IMR-90 (cell line): ENCODE measurements around the gene FASLG. TPM values are rescaled to one million over a fixed set of nuclear protein-coding genes. Genes with fewer than 3 reads are reported as not detected.

Experiments
- ATAC-seq: fragments of 200-7000 bp; cut with Tn5 transposase; 2 replicates; pipeline ENCODE4 v1.9.1; 2020; ENCODE audit warnings: low read depth, mild to moderate bottlenecking, moderate library complexity
- BruUV-seq: library from RNA; stranded (reverse); fragments of 400-500 nt; replicated peaks from 2 replicates; lab custom pipeline; 2021; lab: Mats Ljungman, UMichigan
- CTCF ChIA-PET: fragments of 300-600 bp; formaldehyde crosslinking; extraction: SDS; loops from one replicate; lab custom pipeline; 2021; ENCODE audit warnings: antibody characterized with exemption; lab: Yijun Ruan, JAX
- POLR2A ChIA-PET: fragments of 300-600 bp; sonication (Branson Sonifier 250); formaldehyde crosslinking; loops from one replicate; lab custom pipeline; 2022; ENCODE audit warnings: antibody characterized with exemption; ENCODE audit not compliant: unreplicated experiment; lab: Charles Lee
- DNase-seq: peaks from one replicate; pipeline ENCODE4 v3.0.0; 2013
- H2AFZ ChIP-seq: replicated peaks from 2 replicates; pipeline ENCODE3; 2013; ENCODE audit warnings: low read length, mild to moderate bottlenecking; ENCODE audit not compliant: poor library complexity
- H2AK5ac ChIP-seq: 2 replicates; pipeline ENCODE4 v1.6.1; 2013; ENCODE audit warnings: low read depth, low read length, inconsistent platforms
- H2AK9ac ChIP-seq: replicated peaks from 2 replicates; pipeline ENCODE3; 2013; ENCODE audit warnings: mild to moderate bottlenecking, low read depth, low read length, moderate library complexity; ENCODE audit not compliant: poor library complexity
- H2BK120ac ChIP-seq: 2 replicates; pipeline ENCODE4 v1.6.1; 2013; ENCODE audit warnings: low read depth, low read length, inconsistent platforms
- H2BK15ac ChIP-seq: 3 replicates; pipeline ENCODE4 v1.6.1; 2013; ENCODE audit warnings: low read depth, low read length, inconsistent platforms
- H2BK20ac ChIP-seq: 2 replicates; pipeline ENCODE4 v1.6.1; 2013; ENCODE audit warnings: low read depth, mild to moderate bottlenecking, inconsistent platforms, low read length, moderate library complexity
- H2BK5ac ChIP-seq: 2 replicates; pipeline ENCODE4 v1.6.1; 2013; ENCODE audit warnings: mild to moderate bottlenecking, low read depth, low read length, inconsistent platforms; ENCODE audit not compliant: poor library complexity, severe bottlenecking
- H3K14ac ChIP-seq: replicated peaks from 2 replicates; pipeline ENCODE4 v1.6.1; 2013; ENCODE audit warnings: low read depth, low read length, inconsistent platforms
- H3K18ac ChIP-seq: 2 replicates; pipeline ENCODE4 v1.6.1; 2013; ENCODE audit warnings: low read depth, low read length, control low read depth
- H3K23ac ChIP-seq: 2 replicates; pipeline ENCODE4 v1.6.1; 2013; ENCODE audit warnings: low read depth, low read length, inconsistent platforms
- H3K27ac ChIP-seq: 2 replicates; pipeline ENCODE4 v1.5.1; 2013; ENCODE audit warnings: mild to moderate bottlenecking, control low read depth, low read length; ENCODE audit not compliant: insufficient read depth
- H3K27me3 ChIP-seq: 2 replicates; pipeline ENCODE4 v1.6.1; 2013; ENCODE audit warnings: low read length; ENCODE audit not compliant: control insufficient read depth, insufficient read depth
- H3K36me3 ChIP-seq: 2 replicates; pipeline ENCODE4 v1.6.1; 2013; ENCODE audit warnings: low read length, mixed read lengths; ENCODE audit not compliant: control insufficient read depth, insufficient read depth
- H3K4ac ChIP-seq: 2 replicates; pipeline ENCODE4 v1.6.1; 2013; ENCODE audit warnings: low read depth, low read length, inconsistent platforms
- H3K4me1 ChIP-seq: 2 replicates; pipeline ENCODE4 v1.6.1; 2013; ENCODE audit warnings: low read length, mixed read lengths; ENCODE audit not compliant: control insufficient read depth, insufficient read depth
- H3K4me2 ChIP-seq: 2 replicates; pipeline ENCODE4 v1.6.1; 2013; ENCODE audit warnings: low read depth, mild to moderate bottlenecking, control low read depth, low read length, moderate library complexity
- H3K4me3 ChIP-seq: 2 replicates; pipeline ENCODE4 v1.5.1; 2013; ENCODE audit warnings: low read depth, mild to moderate bottlenecking, control low read depth, low read length, moderate library complexity; ENCODE audit not compliant: insufficient read depth
- H3K56ac ChIP-seq: 2 replicates; pipeline ENCODE4 v1.6.1; 2013; ENCODE audit warnings: low read length, inconsistent platforms; ENCODE audit not compliant: insufficient read depth; ENCODE audit errors: extremely low read depth
- H3K79me1 ChIP-seq, 2 experiments: 2 replicates each; pipeline ENCODE4 v1.6.1; 2013; ENCODE audit warnings: low read length in 2 of 2, inconsistent platforms in 1 of 2, low read depth in 1 of 2
- H3K9ac ChIP-seq: 2 replicates; pipeline ENCODE4 v1.6.1; 2013; ENCODE audit warnings: low read depth, low read length, control low read depth
- H3K9me1 ChIP-seq: 2 replicates; pipeline ENCODE4 v1.6.1; 2013; ENCODE audit warnings: low read length, inconsistent platforms; ENCODE audit not compliant: insufficient read depth
- H3K9me3 ChIP-seq: 2 replicates; pipeline ENCODE4 v1.6.1; 2013; ENCODE audit warnings: low read length; ENCODE audit not compliant: control insufficient read depth, insufficient read depth
- H4K20me1 ChIP-seq: 2 replicates; pipeline ENCODE4 v1.6.1; 2013; ENCODE audit warnings: low read length, inconsistent platforms; ENCODE audit not compliant: insufficient read depth
- H4K5ac ChIP-seq: 2 replicates; pipeline ENCODE4 v1.6.1; 2013; ENCODE audit warnings: mild to moderate bottlenecking, low read depth, low read length, control low read depth
- H4K8ac ChIP-seq, 2 experiments: 2 replicates each; pipeline ENCODE4 v1.6.1; 2013; ENCODE audit warnings: low read depth in 2 of 2, low read length in 2 of 2, control low read depth in 1 of 2, inconsistent platforms in 1 of 2
- H4K91ac ChIP-seq: 2 replicates; pipeline ENCODE4 v1.6.1; 2013; ENCODE audit warnings: low read depth, low read length, inconsistent platforms; ENCODE audit not compliant: insufficient read depth
- BHLHE40 ChIP-seq: fragments of 150-350 bp; IDR thresholded peaks from 2 replicates; pipeline ENCODE4 v1.6.1; 2016; ENCODE audit warnings: mild to moderate bottlenecking, low read depth, low read length
- CEBPB ChIP-seq: IDR thresholded peaks from 2 replicates; pipeline ENCODE4 v1.6.1; 2012; ENCODE audit warnings: low read depth, low read length, improper control_type of control experiment
- CHD1 ChIP-seq: IDR thresholded peaks from 2 replicates; pipeline ENCODE4 v1.6.1; 2012; ENCODE audit warnings: low read depth, low read length, improper control_type of control experiment
- CTCF ChIP-seq: conservative IDR thresholded peaks from 2 replicates; pipeline ENCODE4 v1.5.1; 2012; ENCODE audit warnings: mild to moderate bottlenecking, low read depth, low read length, improper control_type of control experiment
- ELK1 ChIP-seq: fragments of 150-350 bp; IDR thresholded peaks from 2 replicates; pipeline ENCODE4 v1.6.1; 2016; ENCODE audit warnings: low read depth, mild to moderate bottlenecking, low read length, moderate library complexity, borderline replicate concordance
- FOS ChIP-seq: fragments of 150-350 bp; IDR thresholded peaks from 2 replicates; pipeline ENCODE4 v1.6.1; 2016; ENCODE audit warnings: low read depth, low read length
- MAFK ChIP-seq: IDR thresholded peaks from 2 replicates; pipeline ENCODE4 v1.6.1; 2012; ENCODE audit warnings: low read depth, low read length, improper control_type of control experiment
- MAZ ChIP-seq: IDR thresholded peaks from 2 replicates; pipeline ENCODE4 v1.6.1; 2012; ENCODE audit warnings: low read depth, mild to moderate bottlenecking, low read length, improper control_type of control experiment, moderate library complexity, borderline replicate concordance
- MXI1 ChIP-seq: IDR thresholded peaks from 2 replicates; pipeline ENCODE4 v1.6.1; 2012; ENCODE audit warnings: low read depth, mild to moderate bottlenecking, low read length, moderate library complexity, borderline replicate concordance
- NFE2L2 ChIP-seq: fragments of 150-350 bp; IDR thresholded peaks from 2 replicates; pipeline ENCODE4 v1.6.1; 2016; ENCODE audit warnings: low read depth, mild to moderate bottlenecking, low read length
- POLR2A ChIP-seq: IDR thresholded peaks from 2 replicates; pipeline ENCODE4 v1.6.1; 2012; ENCODE audit warnings: mild to moderate bottlenecking, low read depth, low read length
- RAD21 ChIP-seq: IDR thresholded peaks from 2 replicates; pipeline ENCODE4 v1.6.1; 2012; ENCODE audit warnings: low read length, improper control_type of control experiment
- RCOR1 ChIP-seq: IDR thresholded peaks from 2 replicates; pipeline ENCODE4 v1.6.1; 2012; ENCODE audit warnings: mild to moderate bottlenecking, low read length, improper control_type of control experiment; ENCODE audit not compliant: insufficient replicate concordance
- RFX5 ChIP-seq: IDR thresholded peaks from 2 replicates; pipeline ENCODE4 v1.8.0; 2012; ENCODE audit warnings: low read depth, mild to moderate bottlenecking, low read length, moderate library complexity
- SMC3 ChIP-seq: fragments of 150-350 bp; IDR thresholded peaks from 2 replicates; pipeline ENCODE4 v1.6.1; 2016; ENCODE audit warnings: low read depth, mild to moderate bottlenecking, antibody characterized with exemption, low read length, moderate library complexity
- USF2 ChIP-seq: fragments of 150-350 bp; IDR thresholded peaks from 2 replicates; pipeline ENCODE4 v1.6.1; 2017; ENCODE audit warnings: mild to moderate bottlenecking, antibody characterized with exemption, low read length, low read depth
- WGBS, 2 experiments: methylation state at CpG; one replicate each; pipeline versions ENCODE4 v1.1.5 to v1.1.7; 2013; ENCODE audit warnings: missing lambda C conversion rate in 2 of 2; ENCODE audit not compliant: insufficient read length in 1 of 2; ENCODE audit errors: extremely low coverage in 2 of 2; 5-methylcytosine and 5-hydroxymethylcytosine counted together
- dilution Hi-C: fragments of 300-500 bp; cut with HindIII; formaldehyde crosslinking; loops from one replicate; pipeline ENCODE4 v1.14.3; 2018; ENCODE audit warnings: low sequenced_read_pairs; ENCODE audit not compliant: unreplicated experiment
- in situ Hi-C: fragments of 300-500 bp; cut with MboI; formaldehyde crosslinking; loops from 3 replicates; pipeline ENCODE4 v1.14.3; 2019; ENCODE audit warnings: low sequenced_read_pairs, inconsistent platforms, mixed read lengths
- intact Hi-C: fragments of 100-400 bp; cut with micrococcal nuclease; formaldehyde crosslinking; loops from 2 replicates; pipeline ENCODE4 v1.10.0; 2022
- polyA plus RNA-seq, 3 experiments: library from polyadenylated mRNA; depleted of rRNA; stranded (reverse); fragments of >200 nt; gene quantifications; 2 replicates each; pipeline ENCODE4 v1.2.3, GENCODE V29; 2012; ENCODE audit warnings: low replicate concordance in 1 of 3
- total RNA-seq: library from RNA; depleted of rRNA; stranded (reverse); fragments of >200 nt; gene quantifications from 2 replicates; pipeline ENCODE4 v1.2.3, GENCODE V29; 2012

FASLG gene
- total and polyA plus RNA-seq, 2 of the 4 experiments (the other 2 are of a cell fraction), result 0.14 to 0.18 TPM

- ATAC-seq, result no peak
- in situ Hi-C loops, result no loop called here
- no peak overlapping the region for H3K4me2 ChIP-seq
Observed at GRCh38 chr1:172670316-172670715, 11.4 kb downstream of the FASLG start.

More at GRCh38 chr1:172670316-172670715, 11.4 kb downstream of the FASLG start:
- Histone ChIP-seq H3K9me3 (no peaks in the 10 kb centered on the region), H3K18ac (no peak overlapping the region), H2AK5ac (no peak overlapping the region), H4K20me1 (no peaks in the 10 kb centered on the region), H3K27me3 (no peaks in the 10 kb centered on the region), H3K27ac (no peak overlapping the region), H3K23ac (no peak overlapping the region), H2AFZ (no peak overlapping the region), H3K14ac (no peak overlapping the region), H3K4me1 (no peaks in the 10 kb centered on the region), H3K79me1 (no peaks in the 10 kb centered on the region), H3K4me3 (no peak overlapping the region), H3K9ac (no peak overlapping the region), H3K4ac (no peak overlapping the region), H2BK15ac (no peak overlapping the region), H2BK5ac (no peak overlapping the region), H3K36me3 (no peaks in the 10 kb centered on the region), H4K8ac (no peak overlapping the region), H4K91ac (no peak overlapping the region), H2BK20ac (no peak overlapping the region), H3K56ac (no peak overlapping the region), H2BK120ac (no peak overlapping the region), H2AK9ac (no peak overlapping the region), H4K5ac (no peak overlapping the region), H3K9me1 (no peaks in the 10 kb centered on the region)
- ChIA-PET POLR2A (no interaction called here), CTCF (no interaction called here)
- WGBS, 2 experiments, result no CpG with 5 or more reads among the region's 4 CpGs
- no TSS peak for BruUV-seq
- no peak for DNase-seq
- intact Hi-C loops (no loop called here), dilution Hi-C loops (no loop called here)
- TF ChIP-seq MAZ (no peak), MAFK (no peak), FOS (no peak), RCOR1 (no peak), CHD1 (no peak), MXI1 (no peak), CEBPB (no peak), POLR2A (no peak), CTCF (no peak), BHLHE40 (no peak), SMC3 (no peak), RFX5 (no peak), NFE2L2 (no peak), ELK1 (no peak), RAD21 (no peak), USF2 (no peak)
